ENCODE data around the gene RCE1.

Gene RCE1

GRCh38 chr11:66891851-66892660 lies 48.8 kb downstream of the RCE1 start:
- no peak for DNase-seq

DNA sequence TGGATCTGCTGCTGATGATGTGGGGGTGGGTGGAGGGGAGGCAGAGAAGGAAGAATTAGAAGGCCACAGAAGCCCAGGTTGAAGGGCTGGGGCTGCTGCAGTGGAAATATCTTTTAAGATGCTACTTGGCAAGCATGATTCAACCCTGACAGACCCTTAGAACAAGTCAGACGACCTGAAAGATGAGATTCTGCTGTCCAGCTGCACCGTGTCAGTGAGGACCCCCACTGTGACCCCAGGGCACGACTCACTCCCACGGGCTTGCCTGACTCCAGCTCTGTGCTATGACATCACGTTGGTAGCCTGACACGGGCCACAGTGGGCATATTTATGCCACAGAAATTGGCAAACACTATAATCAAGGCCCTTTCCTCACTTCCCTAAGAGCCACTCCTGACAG lies 49.7 kb downstream of the RCE1 start:
- no peak for DNase-seq

DNA sequence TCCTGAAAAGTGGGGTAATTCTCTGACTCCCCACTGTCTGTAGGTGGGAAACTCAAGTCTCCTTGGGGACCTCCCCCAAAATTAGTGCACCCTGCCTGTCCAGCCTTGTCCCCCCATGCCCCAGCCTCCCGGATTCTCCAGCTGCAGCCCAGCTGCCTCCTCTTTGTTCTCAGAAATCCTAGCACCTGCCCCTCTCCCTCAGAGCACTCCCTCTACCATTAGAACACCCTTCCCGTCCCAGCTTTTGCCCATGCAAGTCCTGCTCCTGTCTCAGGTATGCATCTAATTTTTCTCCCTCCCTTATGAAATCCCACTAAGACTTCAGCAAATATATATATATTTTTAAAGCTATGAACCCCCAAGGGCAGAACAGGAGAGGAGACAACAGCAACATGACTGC lies 50.9 kb downstream of the RCE1 start:
- DNase-seq, result no peak
